Ishikawa (cell line): ENCODE data around the gene PAQR6.

ENCODE experiments used
- CEBPB ChIP-seq: IDR thresholded peaks from 2 replicates; pipeline ENCODE4 v1.6.1; 2012
- CREB1 ChIP-seq: IDR thresholded peaks from 2 replicates; pipeline ENCODE4 v1.6.1; 2012; ENCODE audit warnings: low read depth
- EGR1 ChIP-seq: IDR thresholded peaks from 2 replicates; pipeline ENCODE4 v1.6.1; 2012
- EP300 ChIP-seq: IDR thresholded peaks from 2 replicates; pipeline ENCODE4 v1.6.1; 2012; ENCODE audit warnings: borderline replicate concordance
- FOXM1 ChIP-seq: IDR thresholded peaks from 2 replicates; pipeline ENCODE4 v1.6.1; 2012; ENCODE audit warnings: low read depth, borderline replicate concordance
- MAX ChIP-seq: IDR thresholded peaks from 2 replicates; pipeline ENCODE4 v1.6.1; 2012
- NFIC ChIP-seq: IDR thresholded peaks from 2 replicates; pipeline ENCODE4 v1.6.1; 2012
- RAD21 ChIP-seq: IDR thresholded peaks from 2 replicates; pipeline ENCODE4 v1.6.1; 2012; ENCODE audit warnings: low read depth
- REST ChIP-seq: IDR thresholded peaks from 2 replicates; pipeline ENCODE4 v1.6.1; 2012; ENCODE audit warnings: low read depth, mild to moderate bottlenecking
- TAF1 ChIP-seq: IDR thresholded peaks from 2 replicates; pipeline ENCODE4 v1.6.1; 2012; ENCODE audit warnings: low read depth, mild to moderate bottlenecking
- TCF12 ChIP-seq: IDR thresholded peaks from 2 replicates; pipeline ENCODE4 v1.6.1; 2012; ENCODE audit warnings: low read depth
- TEAD4 ChIP-seq: IDR thresholded peaks from 2 replicates; pipeline ENCODE4 v1.6.1; 2012
- YY1 ChIP-seq: IDR thresholded peaks from 2 replicates; pipeline ENCODE4 v1.6.1; 2012; ENCODE audit warnings: low read depth

- no peak for TF ChIP-seq REST
- no peak for TF ChIP-seq CREB1
- no peak for TF ChIP-seq CEBPB
- no peak for TF ChIP-seq EGR1
- TF ChIP-seq TAF1, result no peak
- no peak for TF ChIP-seq MAX
- TF ChIP-seq YY1, result no peak
- TF ChIP-seq TCF12, result no peak
- TF ChIP-seq EP300, result no peak
- TF ChIP-seq TEAD4, result no peak
- TF ChIP-seq RAD21, result no peak
- TF ChIP-seq NFIC, result no peak
- TF ChIP-seq FOXM1, result no peak
Observed at GRCh38 chr1:156281281-156281680, 33.4 kb upstream of the PAQR6 start.
